Esophagus muscularis mucosa (tissue), 4 donors: Measurements from ENCODE around the gene GATA6.

ENCODE experiments used
- EP300 ChIP-seq: sonication (generic); formaldehyde crosslinking; IDR thresholded peaks from one replicate; pipeline ENCODE4 v1.6.1; 2017; ENCODE audit warnings: antibody characterized with exemption
- POLR2A ChIP-seq: fragments of 450-650 bp; IDR thresholded peaks from one replicate; pipeline ENCODE4 v1.6.1; 2017; ENCODE audit warnings: antibody characterized with exemption, moderate library complexity, mild to moderate bottlenecking, low read depth
- POLR2AphosphoS5 ChIP-seq, 2 donors: sonication (generic); formaldehyde crosslinking; IDR thresholded peaks; one replicate each; pipeline ENCODE4 v1.6.1; 2017; ENCODE audit warnings: antibody characterized with exemption in 2 of 2
- TF ChIP-seq, protein P1 (sequence below), 3 experiments: fragments of 200-600 bp in 2 of 3; fragments of 450-650 bp in 1 of 3; sonication (generic) in 2 of 3; IDR thresholded peaks; one replicate each; pipeline ENCODE4 v1.5.1; 2017 to 2019; ENCODE audit warnings: antibody characterized with exemption in 3 of 3, mild to moderate bottlenecking in 2 of 3, moderate library complexity in 1 of 3

DNA sequence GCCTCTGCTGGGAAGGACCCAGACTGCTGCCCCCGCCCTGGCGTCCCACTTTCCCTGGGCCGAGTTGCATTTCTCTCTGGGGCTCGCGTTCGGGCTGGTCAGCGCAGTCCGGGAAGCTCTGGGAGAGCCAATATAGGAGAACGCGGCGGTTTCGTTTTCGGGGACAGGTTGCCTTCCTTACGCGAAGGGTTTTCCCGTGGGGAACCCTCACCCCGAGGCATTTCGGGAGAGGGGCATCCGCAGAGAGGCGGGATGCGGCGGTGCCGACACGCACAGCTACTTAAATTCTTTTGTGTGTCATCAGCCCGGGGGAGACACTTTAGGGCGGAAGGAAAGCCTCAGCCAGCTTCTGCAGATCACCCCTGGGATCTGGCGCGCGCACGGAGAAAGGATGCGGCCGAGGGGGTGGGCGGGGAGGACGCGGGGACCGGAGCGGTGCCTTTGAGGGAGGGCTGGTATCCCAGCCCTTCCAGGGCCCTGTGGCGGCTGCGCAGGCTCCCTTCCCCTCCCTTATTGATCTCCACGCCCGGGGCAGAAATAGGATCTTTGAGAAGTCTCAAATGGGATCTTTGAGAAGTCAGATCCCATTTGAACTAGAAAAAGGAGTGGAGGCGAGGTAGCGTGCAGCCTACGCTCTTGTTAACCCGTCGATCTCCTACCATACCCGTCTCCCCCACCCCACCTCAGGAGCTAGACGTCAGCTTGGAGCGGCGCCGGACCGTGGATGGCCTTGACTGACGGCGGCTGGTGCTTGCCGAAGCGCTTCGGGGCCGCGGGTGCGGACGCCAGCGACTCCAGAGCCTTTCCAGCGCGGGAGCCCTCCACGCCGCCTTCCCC lies 1.2 kb downstream of the GATA6 start:
- TF ChIP-seq, protein P1, sequence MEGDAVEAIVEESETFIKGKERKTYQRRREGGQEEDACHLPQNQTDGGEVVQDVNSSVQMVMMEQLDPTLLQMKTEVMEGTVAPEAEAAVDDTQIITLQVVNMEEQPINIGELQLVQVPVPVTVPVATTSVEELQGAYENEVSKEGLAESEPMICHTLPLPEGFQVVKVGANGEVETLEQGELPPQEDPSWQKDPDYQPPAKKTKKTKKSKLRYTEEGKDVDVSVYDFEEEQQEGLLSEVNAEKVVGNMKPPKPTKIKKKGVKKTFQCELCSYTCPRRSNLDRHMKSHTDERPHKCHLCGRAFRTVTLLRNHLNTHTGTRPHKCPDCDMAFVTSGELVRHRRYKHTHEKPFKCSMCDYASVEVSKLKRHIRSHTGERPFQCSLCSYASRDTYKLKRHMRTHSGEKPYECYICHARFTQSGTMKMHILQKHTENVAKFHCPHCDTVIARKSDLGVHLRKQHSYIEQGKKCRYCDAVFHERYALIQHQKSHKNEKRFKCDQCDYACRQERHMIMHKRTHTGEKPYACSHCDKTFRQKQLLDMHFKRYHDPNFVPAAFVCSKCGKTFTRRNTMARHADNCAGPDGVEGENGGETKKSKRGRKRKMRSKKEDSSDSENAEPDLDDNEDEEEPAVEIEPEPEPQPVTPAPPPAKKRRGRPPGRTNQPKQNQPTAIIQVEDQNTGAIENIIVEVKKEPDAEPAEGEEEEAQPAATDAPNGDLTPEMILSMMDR (IDR thresholded peaks at IDR 0.05) = no peak
- TF ChIP-seq POLR2A = no peak
- peak; percentile 10 to 30 for TF ChIP-seq POLR2AphosphoS5 (IDR thresholded peaks at IDR 0.05)
- no peak for TF ChIP-seq EP300
